Measurements from ENCODE around the gene TMEM169.

Gene TMEM169

GRCh38 chr2:216070195-216070594 lies 11.5 kb upstream of the TMEM169 start:
- no peak overlapping the region for H3K23ac ChIP-seq (ENCODE audit: low read length)
- DNase-seq: no peak
- H3K4me1 ChIP-seq (ENCODE audit: control insufficient read depth in 1 of 2, insufficient read depth in 2 of 2, low read length in 2 of 2): no peaks in the 10 kb centered on the region
- H2BK120ac ChIP-seq (ENCODE audit: insufficient read depth, low read length, poor library complexity): no peak overlapping the region
- no peaks in the 10 kb centered on the region for H3K36me3 ChIP-seq (ENCODE audit: control insufficient read depth in 1 of 2, insufficient read depth in 2 of 2, low read length in 2 of 2)
- no peaks in the 10 kb centered on the region for H3K9me3 ChIP-seq (ENCODE audit: insufficient read depth, low read depth, low read length)
- no peaks in the 10 kb centered on the region for H3K79me1 ChIP-seq (ENCODE audit: low read length)
- H3K4me3 ChIP-seq (ENCODE audit: low read depth, low read length): no peak overlapping the region
- no peak overlapping the region for H3K9ac ChIP-seq (ENCODE audit: low read length)
- H3K18ac ChIP-seq (ENCODE audit: low read length): no peak overlapping the region
- H2AFZ ChIP-seq (ENCODE audit: insufficient read depth, low read length, poor library complexity): no peak overlapping the region
- H3K27me3 ChIP-seq (ENCODE audit: insufficient read depth, low read length): no peaks in the 10 kb centered on the region
- H3K27ac ChIP-seq (ENCODE audit: low read depth, low read length): no peak overlapping the region
- no peak overlapping the region for H2AK5ac ChIP-seq (ENCODE audit: low read length)
- no peak overlapping the region for H3K4me2 ChIP-seq (ENCODE audit: low read length)
- H4K12ac ChIP-seq (ENCODE audit: low read depth, low read length): no peak overlapping the region
- H4K8ac ChIP-seq (ENCODE audit: low read depth, low read length): no peak overlapping the region
- no peaks in the 10 kb centered on the region for H3K79me2 ChIP-seq (ENCODE audit: control insufficient read depth, insufficient read depth, low read length, poor library complexity)
- no peak overlapping the region for H2BK5ac ChIP-seq (ENCODE audit: low read depth, low read length, poor library complexity)
- no peak overlapping the region for H3K4ac ChIP-seq (ENCODE audit: low read depth, low read length)
- no peak overlapping the region for H4K91ac ChIP-seq (ENCODE audit: low read depth, low read length)
- H2BK12ac ChIP-seq (ENCODE audit: low read length): no peak overlapping the region
- no peak overlapping the region for H3K14ac ChIP-seq (ENCODE audit: low read length)
- no CpG with 5 or more reads among the region's 6 CpGs for WGBS (ENCODE audit: extremely low coverage, insufficient coverage, insufficient read length)

- no CpG with 5 or more reads among the region's 12 CpGs for WGBS (ENCODE audit: extremely low coverage, insufficient coverage, insufficient read length)
- Histone ChIP-seq H4K8ac (ENCODE audit: low read depth, low read length) (no peak overlapping the region), H3K18ac (ENCODE audit: low read length) (no peak overlapping the region)
Measured at GRCh38 chr2:216071111-216071851, 10.4 kb upstream of the TMEM169 start.

DNA sequence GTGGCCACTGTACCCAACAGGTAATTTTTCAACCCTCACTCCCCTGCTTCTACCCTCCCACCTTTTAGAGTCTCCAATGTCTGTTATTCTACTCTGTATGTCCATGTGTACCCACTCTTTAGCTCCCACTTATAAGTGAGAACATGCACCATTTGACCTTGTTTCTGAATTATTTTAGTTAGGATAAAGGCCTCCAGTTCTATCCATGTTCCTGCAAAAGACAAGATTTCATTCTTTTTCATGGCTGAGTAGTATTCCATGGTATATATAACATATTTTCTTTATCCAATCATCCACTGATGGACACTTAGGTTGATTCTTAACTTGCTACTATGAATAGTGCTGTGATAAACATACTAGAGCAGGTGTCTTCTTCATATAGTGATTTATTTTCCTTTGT lies 9.2 kb upstream of the TMEM169 start:
- Histone ChIP-seq H3K4me1 (ENCODE audit: control insufficient read depth in 1 of 2, insufficient read depth in 2 of 2, low read length in 2 of 2) (no peaks in the 10 kb centered on the region), H3K23ac (ENCODE audit: low read length) (no peak overlapping the region), H4K8ac (ENCODE audit: low read depth, low read length) (no peak overlapping the region), H2BK12ac (ENCODE audit: low read length) (no peak overlapping the region), H3K14ac (ENCODE audit: low read length) (no peak overlapping the region), H2AFZ (ENCODE audit: insufficient read depth, low read length, poor library complexity) (no peak overlapping the region), H3K18ac (ENCODE audit: low read length) (no peak overlapping the region), H2AK5ac (ENCODE audit: low read length) (no peak overlapping the region), H3K9ac (ENCODE audit: low read length) (no peak overlapping the region), H4K12ac (ENCODE audit: low read depth, low read length) (no peak overlapping the region), H3K79me1 (ENCODE audit: low read length) (no peaks in the 10 kb centered on the region), H3K4me3 (ENCODE audit: low read depth, low read length) (no peak overlapping the region), H3K9me3 (ENCODE audit: insufficient read depth, low read depth, low read length) (no peaks in the 10 kb centered on the region), H3K27me3 (ENCODE audit: insufficient read depth, low read length) (no peaks in the 10 kb centered on the region), H4K91ac (ENCODE audit: low read depth, low read length) (no peak overlapping the region), H3K4ac (ENCODE audit: low read depth, low read length) (no peak overlapping the region), H3K36me3 (ENCODE audit: control insufficient read depth in 1 of 2, insufficient read depth in 2 of 2, low read length in 2 of 2) (no peaks in the 10 kb centered on the region), H3K27ac (ENCODE audit: low read depth, low read length) (no peak overlapping the region), H3K4me2 (ENCODE audit: low read length) (no peak overlapping the region), H2BK120ac (ENCODE audit: insufficient read depth, low read length, poor library complexity) (no peak overlapping the region), H2BK5ac (ENCODE audit: low read depth, low read length, poor library complexity) (no peak overlapping the region), H3K79me2 (ENCODE audit: control insufficient read depth, insufficient read depth, low read length, poor library complexity) (no peaks in the 10 kb centered on the region)
- no peak for DNase-seq

More at GRCh38 chr2:216071111-216071851, 10.4 kb upstream of the TMEM169 start:
- H2BK5ac ChIP-seq (ENCODE audit: low read depth, low read length, poor library complexity): no peak overlapping the region
- no peak for DNase-seq
- H3K79me2 ChIP-seq (ENCODE audit: control insufficient read depth, insufficient read depth, low read length, poor library complexity): no peaks in the 10 kb centered on the region
- no peak overlapping the region for H3K27ac ChIP-seq (ENCODE audit: low read depth, low read length)
- no peak overlapping the region for H4K12ac ChIP-seq (ENCODE audit: low read depth, low read length)
- H4K91ac ChIP-seq (ENCODE audit: low read depth, low read length): no peak overlapping the region
- no peak overlapping the region for H2AK5ac ChIP-seq (ENCODE audit: low read length)
- no peak overlapping the region for H3K9ac ChIP-seq (ENCODE audit: low read length)
- no peak overlapping the region for H3K23ac ChIP-seq (ENCODE audit: low read length)
- no peak overlapping the region for H2BK12ac ChIP-seq (ENCODE audit: low read length)
- H3K4me1 ChIP-seq (ENCODE audit: control insufficient read depth in 1 of 2, insufficient read depth in 2 of 2, low read length in 2 of 2): no peaks in the 10 kb centered on the region
- H3K4ac ChIP-seq (ENCODE audit: low read depth, low read length): no peak overlapping the region
- no peaks in the 10 kb centered on the region for H3K27me3 ChIP-seq (ENCODE audit: insufficient read depth, low read length)
- H3K4me3 ChIP-seq (ENCODE audit: low read depth, low read length): no peak overlapping the region
- H2BK120ac ChIP-seq (ENCODE audit: insufficient read depth, low read length, poor library complexity): no peak overlapping the region
- no peak overlapping the region for H2AFZ ChIP-seq (ENCODE audit: insufficient read depth, low read length, poor library complexity)
- H3K36me3 ChIP-seq (ENCODE audit: control insufficient read depth in 1 of 2, insufficient read depth in 2 of 2, low read length in 2 of 2): no peaks in the 10 kb centered on the region
- H3K14ac ChIP-seq (ENCODE audit: low read length): no peak overlapping the region
- H3K4me2 ChIP-seq (ENCODE audit: low read length): no peak overlapping the region
- H3K79me1 ChIP-seq (ENCODE audit: low read length): no peaks in the 10 kb centered on the region
- H3K9me3 ChIP-seq (ENCODE audit: insufficient read depth, low read depth, low read length): no peaks in the 10 kb centered on the region

DNA sequence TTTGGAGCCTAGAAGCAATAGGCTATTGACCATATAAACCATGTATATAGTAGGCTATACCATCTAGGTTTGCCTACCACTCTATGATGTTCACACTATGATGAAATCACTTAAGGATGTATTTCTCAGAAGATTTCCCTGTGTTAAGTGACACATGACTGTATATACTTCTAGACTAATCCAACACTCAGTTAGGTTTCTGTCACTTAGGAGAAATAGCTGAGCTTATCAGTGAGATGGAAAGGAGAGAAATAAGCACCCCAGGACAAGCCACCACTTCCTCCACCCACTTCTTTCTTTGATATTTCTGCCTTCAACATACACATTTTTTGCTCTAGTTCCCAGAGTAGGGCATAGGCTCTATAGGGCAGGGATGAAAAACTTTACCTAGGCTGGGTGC lies 7.9 kb upstream of the TMEM169 start:
- Histone ChIP-seq H3K4me3 (ENCODE audit: low read depth, low read length) (no peak overlapping the region), H3K9ac (ENCODE audit: low read length) (no peak overlapping the region), H4K8ac (ENCODE audit: low read depth, low read length) (no peak overlapping the region), H3K14ac (ENCODE audit: low read length) (no peak overlapping the region), H3K9me3 (ENCODE audit: insufficient read depth, low read depth, low read length) (no peaks in the 10 kb centered on the region), H2AK5ac (ENCODE audit: low read length) (no peak overlapping the region), H3K36me3 (ENCODE audit: control insufficient read depth in 1 of 2, insufficient read depth in 2 of 2, low read length in 2 of 2) (no peaks in the 10 kb centered on the region), H3K27me3 (ENCODE audit: insufficient read depth, low read length) (no peaks in the 10 kb centered on the region), H3K4ac (ENCODE audit: low read depth, low read length) (no peak overlapping the region), H3K23ac (ENCODE audit: low read length) (no peak overlapping the region), H4K91ac (ENCODE audit: low read depth, low read length) (no peak overlapping the region), H4K12ac (ENCODE audit: low read depth, low read length) (no peak overlapping the region), H2AFZ (ENCODE audit: insufficient read depth, low read length, poor library complexity) (no peak overlapping the region), H3K4me1 (ENCODE audit: control insufficient read depth in 1 of 2, insufficient read depth in 2 of 2, low read length in 2 of 2) (no peaks in the 10 kb centered on the region), H3K79me2 (ENCODE audit: control insufficient read depth, insufficient read depth, low read length, poor library complexity) (no peaks in the 10 kb centered on the region), H3K27ac (ENCODE audit: low read depth, low read length) (no peak overlapping the region), H3K4me2 (ENCODE audit: low read length) (no peak overlapping the region), H3K18ac (ENCODE audit: low read length) (no peak overlapping the region), H2BK12ac (ENCODE audit: low read length) (no peak overlapping the region), H2BK5ac (ENCODE audit: low read depth, low read length, poor library complexity) (no peak overlapping the region), H2BK120ac (ENCODE audit: insufficient read depth, low read length, poor library complexity) (no peak overlapping the region), H3K79me1 (ENCODE audit: low read length) (no peaks in the 10 kb centered on the region)
- no peak for DNase-seq

All from trophoblast cell (in vitro differentiated cells and primary cell).